Adrenal gland (tissue), 5 donors: ENCODE measurements around the gene MCU.

Experiments used
- POLR2A ChIP-seq, 2 donors: fragments of 450-650 bp; IDR thresholded peaks; one replicate each; pipeline ENCODE4 v1.6.1; 2017; ENCODE audit warnings: antibody characterized with exemption in 2 of 2, mild to moderate bottlenecking in 2 of 2, moderate library complexity in 1 of 2
- TF ChIP-seq, protein P1 (sequence below), 6 experiments: fragments of 450-650 bp in 4 of 6; fragments of 200-600 bp in 2 of 6; sonication (generic) in 1 of 6; IDR thresholded peaks; 1 replicate in 5 of 6; 2 replicates in 1 of 6; pipeline versions ENCODE4 v1.5.1 to v1.8.0; 2016 to 2021; ENCODE audit warnings: antibody characterized with exemption in 6 of 6, mild to moderate bottlenecking in 2 of 6, moderate library complexity in 1 of 6
- donor health status: DM: no; HTN: no; CAD: no.

DNA sequence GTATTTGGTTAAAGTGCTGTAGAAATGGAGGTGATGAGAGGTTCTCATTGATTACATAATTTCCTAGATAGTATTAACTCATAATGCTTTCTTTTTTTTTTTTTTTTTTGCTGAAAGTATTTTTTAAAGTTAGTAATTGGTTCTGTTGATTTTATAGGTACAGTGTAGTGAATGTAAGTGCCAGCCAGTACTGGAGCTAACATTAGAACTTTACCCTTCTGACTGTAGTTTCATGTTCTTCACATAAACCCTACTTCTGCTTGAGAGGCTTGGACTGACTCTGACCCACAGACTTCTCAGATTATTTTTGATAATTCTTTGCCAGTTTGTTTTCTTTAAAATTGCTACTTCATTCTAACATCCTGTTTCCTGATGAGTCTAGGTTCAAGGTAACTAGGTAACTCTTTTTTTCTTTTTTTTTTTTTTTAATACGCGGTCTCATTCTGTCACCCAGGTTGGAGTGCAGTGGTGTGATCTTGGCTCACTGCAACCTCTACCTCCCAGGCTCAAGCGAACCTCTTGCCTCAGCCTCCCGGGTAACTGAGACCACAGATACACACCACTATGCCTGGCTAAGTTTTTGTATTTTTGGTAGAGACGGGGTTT lies 109.4 kb downstream of the MCU start:
- no peak for TF ChIP-seq POLR2A (IDR thresholded peaks at IDR 0.05)
- TF ChIP-seq, protein P1, sequence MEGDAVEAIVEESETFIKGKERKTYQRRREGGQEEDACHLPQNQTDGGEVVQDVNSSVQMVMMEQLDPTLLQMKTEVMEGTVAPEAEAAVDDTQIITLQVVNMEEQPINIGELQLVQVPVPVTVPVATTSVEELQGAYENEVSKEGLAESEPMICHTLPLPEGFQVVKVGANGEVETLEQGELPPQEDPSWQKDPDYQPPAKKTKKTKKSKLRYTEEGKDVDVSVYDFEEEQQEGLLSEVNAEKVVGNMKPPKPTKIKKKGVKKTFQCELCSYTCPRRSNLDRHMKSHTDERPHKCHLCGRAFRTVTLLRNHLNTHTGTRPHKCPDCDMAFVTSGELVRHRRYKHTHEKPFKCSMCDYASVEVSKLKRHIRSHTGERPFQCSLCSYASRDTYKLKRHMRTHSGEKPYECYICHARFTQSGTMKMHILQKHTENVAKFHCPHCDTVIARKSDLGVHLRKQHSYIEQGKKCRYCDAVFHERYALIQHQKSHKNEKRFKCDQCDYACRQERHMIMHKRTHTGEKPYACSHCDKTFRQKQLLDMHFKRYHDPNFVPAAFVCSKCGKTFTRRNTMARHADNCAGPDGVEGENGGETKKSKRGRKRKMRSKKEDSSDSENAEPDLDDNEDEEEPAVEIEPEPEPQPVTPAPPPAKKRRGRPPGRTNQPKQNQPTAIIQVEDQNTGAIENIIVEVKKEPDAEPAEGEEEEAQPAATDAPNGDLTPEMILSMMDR (IDR thresholded peaks at IDR 0.05): no peak
